HepG2 (cell line): Measurements from ENCODE around the gene MXD3. TPM values are rescaled to one million over a fixed set of nuclear protein-coding genes. Genes with fewer than 3 reads are reported as not detected.

ENCODE experiments used
- ATAC-seq: fragments of 200-7000 bp; cut with Tn5 transposase; 3 replicates; pipeline ENCODE4 v1.9.1; 2020; ENCODE audit warnings: mild to moderate bottlenecking, moderate library complexity
- BruUV-seq: library from RNA; stranded (reverse); fragments of 400-500 nt; replicated peaks from 2 replicates; lab custom pipeline; 2021; lab: Mats Ljungman, UMichigan
- CTCF ChIA-PET: fragments of 300-600 bp; formaldehyde crosslinking; extraction: SDS; loops from one replicate; lab custom pipeline; 2021; ENCODE audit warnings: low total read pairs, inconsistent platforms, low intra/inter-chr PET ratio; lab: Yijun Ruan, JAX
- POLR2A ChIA-PET: fragments of 350-600 bp; sonication (Branson Sonifier 250); formaldehyde crosslinking; loops from one replicate; lab custom pipeline; 2020; ENCODE audit warnings: antibody characterized with exemption, inconsistent platforms; lab: Yijun Ruan, JAX
- DNase-seq: peaks from one replicate; pipeline ENCODE4 v3.0.0-alpha.2; 2015; ENCODE audit warnings: low spot score
- FAIRE-seq: peaks from 3 replicates; lab custom pipeline; 2011; peaks lifted over from hg19 to GRCh38; lab: Jason Lieb, UNC
- H2AFZ ChIP-seq: one replicate; pipeline ENCODE4 v1.6.1; 2011; ENCODE audit warnings: low read length, inconsistent platforms
- H3K27ac ChIP-seq: fragments of 300-600 bp; 3 replicates; pipeline ENCODE4 v1.8.0; 2011; ENCODE audit warnings: mixed run types, mild to moderate bottlenecking, mixed read lengths, low read length, inconsistent platforms; ENCODE audit not compliant: insufficient read depth; ENCODE audit errors: extremely low read length
- H3K27me3 ChIP-seq, 2 experiments: fragments of 200-600 bp in 1 of 2; 2 replicates in 1 of 2; 3 replicates in 1 of 2; pipeline versions ENCODE4 v1.6.0 to v1.8.0; 2011; ENCODE audit warnings: low read length in 2 of 2, mild to moderate bottlenecking in 2 of 2, moderate library complexity in 2 of 2, inconsistent platforms in 1 of 2; ENCODE audit not compliant: insufficient read depth in 2 of 2, control insufficient read depth in 1 of 2
- H3K36me3 ChIP-seq, 2 experiments: fragments of 200-600 bp in 1 of 2; replicated peaks in 1 of 2; 2 replicates in 1 of 2; 3 replicates in 1 of 2; pipeline versions ENCODE4 v1.5.1 to v1.8.0; 2011; ENCODE audit warnings: low read length in 2 of 2, inconsistent platforms in 1 of 2; ENCODE audit not compliant: insufficient read depth in 2 of 2, control insufficient read depth in 1 of 2
- H3K4me1 ChIP-seq: 2 replicates; pipeline ENCODE4 v1.5.1; 2012; ENCODE audit warnings: low read length, inconsistent platforms; ENCODE audit not compliant: insufficient read depth
- H3K4me2 ChIP-seq: 2 replicates; pipeline ENCODE4 v1.6.0; 2011; ENCODE audit warnings: low read depth, low read length, inconsistent platforms
- H3K4me3 ChIP-seq, 3 experiments: fragments of 200-600 bp in 1 of 3; sonication (generic), shearing (Covaris generic) in 1 of 3; replicated peaks in 1 of 3; 2 replicates each; pipeline ENCODE4 v1.5.1; 2011 to 2016; ENCODE audit warnings: low read length in 3 of 3, inconsistent platforms in 2 of 3, low read depth in 2 of 3, mild to moderate bottlenecking in 2 of 3, control low read depth in 1 of 3, mixed read lengths in 1 of 3; ENCODE audit not compliant: insufficient read depth in 1 of 3
- H3K79me2 ChIP-seq: one replicate; pipeline ENCODE4 v1.6.1; 2011; ENCODE audit warnings: low read length, inconsistent platforms; ENCODE audit not compliant: insufficient read depth
- H3K9ac ChIP-seq: 2 replicates; pipeline ENCODE4 v1.6.0; 2011; ENCODE audit warnings: mild to moderate bottlenecking, low read depth, low read length, inconsistent platforms; ENCODE audit not compliant: insufficient read depth
- H3K9me3 ChIP-seq: 2 replicates; pipeline ENCODE4 v1.5.1; 2012; ENCODE audit warnings: mild to moderate bottlenecking, low read length
- H4K20me1 ChIP-seq: 2 replicates; pipeline ENCODE4 v1.6.0; 2011; ENCODE audit warnings: inconsistent platforms, mild to moderate bottlenecking, low read length, moderate library complexity; ENCODE audit not compliant: insufficient read depth
- ATF4 ChIP-seq, 2 experiments: fragments of 450-650 bp in 1 of 2; sonication (generic) in 1 of 2; formaldehyde crosslinking; IDR thresholded peaks; 2 replicates each; pipeline versions ENCODE4 v1.5.0 to v1.8.0; 2020 to 2022; ENCODE audit warnings: mild to moderate bottlenecking in 1 of 2, missing genetic modification reagents in 1 of 2
- FOSL2 ChIP-seq: sonication (generic); formaldehyde crosslinking; IDR thresholded peaks from 2 replicates; pipeline ENCODE4 v1.4.0; 2020; ENCODE audit warnings: missing genetic modification reagents
- GFI1 ChIP-seq: sonication (generic); formaldehyde crosslinking; IDR thresholded peaks from 2 replicates; pipeline ENCODE4 v1.5.0; 2020; ENCODE audit warnings: missing genetic modification reagents, mild to moderate bottlenecking, borderline replicate concordance
- NCOA1 ChIP-seq: sonication (generic); formaldehyde crosslinking; IDR thresholded peaks from 2 replicates; pipeline ENCODE4 v1.9.0; 2021; ENCODE audit warnings: missing genetic modification reagents
- SETDB1 ChIP-seq: sonication (generic); formaldehyde crosslinking; IDR thresholded peaks from 2 replicates; pipeline ENCODE4 v1.5.1; 2020; ENCODE audit warnings: missing genetic modification reagents, mild to moderate bottlenecking, borderline replicate concordance
- SP1 ChIP-seq, 2 experiments: fragments of 450-650 bp in 1 of 2; sonication (generic) in 1 of 2; formaldehyde crosslinking in 1 of 2; IDR thresholded peaks; 2 replicates each; pipeline versions ENCODE4 v1.4.0 to v1.6.1; 2016 to 2020; ENCODE audit warnings: missing genetic modification reagents in 1 of 2
- SRSF4 ChIP-seq: fragments of 200-400 bp; formaldehyde crosslinking; IDR thresholded peaks from one replicate; pipeline ENCODE4 v1.6.1; 2018; ENCODE audit warnings: mild to moderate bottlenecking, low read depth, low read length, moderate library complexity; ENCODE audit not compliant: poor library complexity, severe bottlenecking
- TOE1 ChIP-seq: sonication (generic); formaldehyde crosslinking; IDR thresholded peaks from 2 replicates; pipeline ENCODE4 v1.4.0; 2020; ENCODE audit warnings: mild to moderate bottlenecking, missing genetic modification reagents
- ZMYM3 ChIP-seq: sonication (generic); formaldehyde crosslinking; IDR thresholded peaks from 2 replicates; pipeline ENCODE4 v1.5.1; 2020; ENCODE audit warnings: mild to moderate bottlenecking, missing genetic modification reagents
- ZNF12 ChIP-seq: sonication (generic); formaldehyde crosslinking; IDR thresholded peaks from 2 replicates; pipeline ENCODE4 v1.5.0; 2020; ENCODE audit warnings: missing genetic modification reagents
- ZNF253 ChIP-seq: sonication (generic); formaldehyde crosslinking; IDR thresholded peaks from 2 replicates; pipeline ENCODE4 v1.8.0; 2022; ENCODE audit warnings: mild to moderate bottlenecking, missing genetic modification reagents, borderline replicate concordance
- ZNF264 ChIP-seq: sonication (generic); formaldehyde crosslinking; IDR thresholded peaks from 2 replicates; pipeline ENCODE4 v1.4.0; 2020; ENCODE audit warnings: missing genetic modification reagents
- ZNF629 ChIP-seq: sonication (generic); formaldehyde crosslinking; conservative IDR thresholded peaks from 2 replicates; pipeline ENCODE4 v1.5.0; 2020; ENCODE audit warnings: missing genetic modification reagents
- WGBS: methylation state at CpG from one replicate; pipeline ENCODE4 v1.1.6; 2017; ENCODE audit warnings: low lambda C conversion rate; 5-methylcytosine and 5-hydroxymethylcytosine counted together
- in situ Hi-C: cut with HindIII; loops from 2 replicates; pipeline ENCODE4 v1.10.0; 2017; ENCODE audit warnings: low pct_unique_long_range_greater_than_20kb; ENCODE audit not compliant: extremely low pct_ligation_motif_present
- intact Hi-C: fragments of 100-400 bp; cut with micrococcal nuclease; formaldehyde crosslinking; loops from one replicate; pipeline ENCODE4 v1.10.0; 2022; ENCODE audit not compliant: unreplicated experiment
- polyA plus RNA-seq, 8 experiments: library from polyadenylated mRNA; depleted of rRNA in 3 of 8; stranded (reverse) in 7 of 8; unstranded in 1 of 8; fragments of >200 nt; fragmentation: Illumina TruSeq in 4 of 8; extraction: Trizol in 4 of 8; gene quantifications; 2 replicates each; pipeline versions ENCODE4 v1.2.1 to v1.2.3, GENCODE V29; 2011 to 2016; ENCODE audit warnings: low read depth in 4 of 8, missing spikeins in 1 of 8, mixed read lengths in 1 of 8; ENCODE audit not compliant: insufficient read depth in 1 of 8
- total RNA-seq, 5 experiments: library from RNA; depleted of rRNA; stranded (reverse); fragments of >200 nt; fragmentation: Illumina TruSeq; extraction: Trizol; gene quantifications; 2 replicates each; pipeline ENCODE4 v1.2.3, GENCODE V29; 2016; ENCODE audit warnings: low read depth in 1 of 5

Gene MXD3
- total and polyA plus RNA-seq, 2 of the 13 experiments (the other 11 are each of a cell fraction or from before 2014, with no cell fraction given): 10.5 to 12.8 TPM

GRCh38 chr5:177355162-177355867 lies 43.6 kb upstream of the MXD3 start:
- FAIRE-seq: no peak
- TF ChIP-seq ZNF629 (CRISPR knock-in tag) (peak; percentile 84), ATF4 (CRISPR knock-in tag; IDR thresholded peaks at IDR 0.05) (no peak), TOE1 (CRISPR knock-in tag) (no peak), FOSL2 (CRISPR knock-in tag) (no peak), ZNF264 (CRISPR knock-in tag) (no peak), SP1 (IDR thresholded peaks at IDR 0.05) (no peak), SP1 (CRISPR knock-in tag; IDR thresholded peaks at IDR 0.05) (no peak), SRSF4 (no peak), ZNF12 (CRISPR knock-in tag) (peak; percentile 100), ZMYM3 (CRISPR knock-in tag) (0 out of 2 replicates have a peak, but pooled peaks have one; percentile 42), GFI1 (no peak), SETDB1 (no peak), ZNF253 (0 out of 2 replicates have a peak, but pooled peaks have one; percentile 25), NCOA1 (CRISPR knock-in tag) (no peak)
- H3K9ac ChIP-seq: peak overlapping the region; percentile 45
- no peak for DNase-seq
- no peak overlapping the region for H3K27ac ChIP-seq
- CTCF ChIA-PET: no interaction called here
- no peak for ATAC-seq
- no peaks in the 10 kb centered on the region for H3K36me3 ChIP-seq
- no peaks in the 10 kb centered on the region for H3K9me3 ChIP-seq
- 100% methylated on average over 1 of the region's 1 CpG for WGBS
- peaks cover 88% of the 10 kb centered on the region for H3K4me1 ChIP-seq
- BruUV-seq: no TSS peak
- in situ Hi-C loops (loop anchor here (25.0 kb wide), 1 partner anchor 818 kb away; the partner anchor contains the start of genes CDHR2 and RNF44), intact Hi-C loops (no loop called here)
- H2AFZ ChIP-seq: no peak overlapping the region
- peak overlapping the region; percentile 75; the same call in 1 of the 2 replicates for H3K4me2 ChIP-seq
- no peaks in the 10 kb centered on the region for H4K20me1 ChIP-seq
- H3K4me3 ChIP-seq: peak overlapping the region in 1 of 3 experiments; percentile 33; a peak in 1 of 6 replicates
- POLR2A ChIA-PET: interaction anchor here (0.6 to 6.8 kb wide), 10 partner anchors 10 to 268 kb away, joined by 3 to 84 read pairs (median 10); partner anchors contain the start of genes F12 and FGFR4
- H3K27me3 ChIP-seq: peaks cover 0 to 6% of the 10 kb centered on the region in 2 experiments; a peak in 1 of 5 replicates
- peaks cover 11% of the 10 kb centered on the region for H3K79me2 ChIP-seq
